ENCODE results near the gene CLNK. TPM values are rescaled to one million over a fixed set of nuclear protein-coding genes. Genes with fewer than 3 reads are reported as not detected.

Gene CLNK
- polyA plus RNA-seq, 2 of the 4 experiments (the other 2 are of a cell fraction) = not detected

GRCh38 chr4:10730590-10730989 lies 46.0 kb upstream of the CLNK start:
- H3K27ac ChIP-seq = no peak overlapping the region
- no peak for TF ChIP-seq EP300 (IDR thresholded peaks at IDR 0.05)
- TF ChIP-seq TP53 (CRISPR knock-in tag; IDR thresholded peaks at IDR 0.05) = no peak
- no peak for TF ChIP-seq RNF2 (IDR thresholded peaks at IDR 0.05; ENCODE audit: borderline replicate concordance, low read depth)
- no peak for TF ChIP-seq BCL3 (IDR thresholded peaks at IDR 0.05)
- CTCF ChIA-PET = no interaction called here
- no peaks in the 10 kb centered on the region for H3K4me1 ChIP-seq
- H3K4me2 ChIP-seq = no peak overlapping the region
- no peak for DNase-seq (ENCODE audit: low read depth in 1 of 2, low spot score in 1 of 2)
- H3K4me3 ChIP-seq = no peak overlapping the region
- 20% methylated on average over 7 of the region's 7 CpGs for WGBS (ENCODE audit: missing lambda C conversion rate)
- no peak for ATAC-seq
- FAIRE-seq = no peak
- no peaks in the 10 kb centered on the region for H3K9me3 ChIP-seq
- POLR2A ChIA-PET = no interaction called here

- FAIRE-seq = no peak
- CTCF ChIA-PET = no interaction called here
Observed at GRCh38 chr4:10730019-10730418, 45.5 kb upstream of the CLNK start.

GRCh38 chr4:10729366-10729765 lies 44.8 kb upstream of the CLNK start:
- Histone ChIP-seq H3K4me3 (no peak overlapping the region), H3K9me3 (no peaks in the 10 kb centered on the region), H3K4me2 (no peak overlapping the region), H3K27ac (no peak overlapping the region), H3K4me1 (no peaks in the 10 kb centered on the region)
- CTCF ChIA-PET = no interaction called here
- FAIRE-seq (no peak), DNase-seq (ENCODE audit: low read depth in 1 of 2, low spot score in 1 of 2) (no peak), ATAC-seq (no peak)
- POLR2A ChIA-PET = no interaction called here
- TF ChIP-seq KDM5A (IDR thresholded peaks at IDR 0.05) (no peak), FOSL2 (IDR thresholded peaks at IDR 0.05) (no peak), FOSL2 (CRISPR knock-in tag; IDR thresholded peaks at IDR 0.05) (no peak), MAX (IDR thresholded peaks at IDR 0.05) (no peak), TFCP2L1 (CRISPR knock-in tag; IDR thresholded peaks at IDR 0.05) (no peak), RFX5 (IDR thresholded peaks at IDR 0.05) (no peak), EP300 (IDR thresholded peaks at IDR 0.05) (no peak), TP53 (CRISPR knock-in tag; IDR thresholded peaks at IDR 0.05) (no peak), CBX8 (IDR thresholded peaks at IDR 0.05) (no peak), POLR2A (IDR thresholded peaks at IDR 0.05; ENCODE audit: low read length) (no peak), ELK1 (IDR thresholded peaks at IDR 0.05; ENCODE audit: low read depth, low read length) (no peak), CBX2 (IDR thresholded peaks at IDR 0.05; ENCODE audit: borderline replicate concordance, low read depth) (no peak), NFE2L2 (conservative IDR thresholded peaks at IDR 0.05; ENCODE audit: low read length) (no peak), CHD4 (IDR thresholded peaks at IDR 0.05; ENCODE audit: borderline replicate concordance) (no peak)
- WGBS (ENCODE audit: missing lambda C conversion rate) = 0% methylated on average over 2 of the region's 2 CpGs

More at GRCh38 chr4:10730019-10730418, 45.5 kb upstream of the CLNK start:
- H3K4me1 ChIP-seq = no peaks in the 10 kb centered on the region
- DNase-seq (ENCODE audit: low read depth in 1 of 2, low spot score in 1 of 2) (no peak), ATAC-seq (no peak)
- H3K4me2 ChIP-seq = no peak overlapping the region
- no peak overlapping the region for H3K4me3 ChIP-seq
- whole genome bisulfite sequencing (ENCODE audit: missing lambda C conversion rate) = 0% methylated on average over 4 of the region's 4 CpGs
- no peak overlapping the region for H3K27ac ChIP-seq
- POLR2A ChIA-PET = no interaction called here
- TF ChIP-seq POLR2A (IDR thresholded peaks at IDR 0.05; ENCODE audit: low read length) (no peak), PBX3 (IDR thresholded peaks at IDR 0.05) (no peak), EP300 (IDR thresholded peaks at IDR 0.05) (no peak), HMGXB4 (CRISPR knock-in tag; IDR thresholded peaks at IDR 0.05; ENCODE audit: borderline replicate concordance) (no peak), EHMT2 (IDR thresholded peaks at IDR 0.05; ENCODE audit: low read depth) (no peak), HOXB13 (CRISPR knock-in tag; IDR thresholded peaks at IDR 0.05; ENCODE audit: low read depth) (no peak), MAX (IDR thresholded peaks at IDR 0.05) (no peak), USF2 (IDR thresholded peaks at IDR 0.05) (no peak), KDM1A (IDR thresholded peaks at IDR 0.05; ENCODE audit: low read depth) (no peak), HDAC2 (IDR thresholded peaks at IDR 0.05) (no peak), KDM5A (IDR thresholded peaks at IDR 0.05) (no peak), ESRRA (IDR thresholded peaks at IDR 0.05; ENCODE audit: borderline replicate concordance, low read length) (no peak), RARB (CRISPR knock-in tag; IDR thresholded peaks at IDR 0.05) (no peak), CHD2 (IDR thresholded peaks at IDR 0.05; ENCODE audit: low read length, partially characterized antibody) (no peak)
- H3K9me3 ChIP-seq = no peaks in the 10 kb centered on the region
